ENCODE data around the gene ZEB2.

The ZEB2 gene

GRCh38 chr2:144455987-144456386, 63.9 kb downstream of the ZEB2 start:
- no CpG with 5 or more reads among the region's 3 CpGs for WGBS (ENCODE audit: extremely low coverage, insufficient coverage, insufficient read length)

GRCh38 chr2:144454466-144455287, 65.2 kb downstream of the ZEB2 start:
- no peak overlapping the region for H3K23ac ChIP-seq (ENCODE audit: low read length)

More at GRCh38 chr2:144455987-144456386, 63.9 kb downstream of the ZEB2 start:
- Histone ChIP-seq H3K4ac (ENCODE audit: low read depth, low read length) (no peak overlapping the region), H2BK120ac (ENCODE audit: insufficient read depth, low read length, poor library complexity) (no peak overlapping the region), H3K18ac (ENCODE audit: low read length) (no peak overlapping the region), H3K9me3 (ENCODE audit: insufficient read depth, low read depth, low read length) (no peaks in the 10 kb centered on the region), H3K27me3 (ENCODE audit: insufficient read depth, low read length) (no peaks in the 10 kb centered on the region), H3K14ac (ENCODE audit: low read length) (no peak overlapping the region), H3K4me2 (ENCODE audit: low read length) (no peak overlapping the region), H3K79me2 (ENCODE audit: control insufficient read depth, insufficient read depth, low read length, poor library complexity) (no peaks in the 10 kb centered on the region), H3K4me3 (ENCODE audit: low read depth, low read length) (no peak overlapping the region), H2AK5ac (ENCODE audit: low read length) (no peak overlapping the region), H2BK12ac (ENCODE audit: low read length) (no peak overlapping the region), H3K23ac (ENCODE audit: low read length) (no peak overlapping the region), H2BK5ac (ENCODE audit: low read depth, low read length, poor library complexity) (no peak overlapping the region), H4K8ac (ENCODE audit: low read depth, low read length) (no peak overlapping the region), H3K79me1 (ENCODE audit: low read length) (peaks cover 9% of the 10 kb centered on the region), H3K9ac (ENCODE audit: low read length) (no peak overlapping the region), H4K91ac (ENCODE audit: low read depth, low read length) (no peak overlapping the region), H3K27ac (ENCODE audit: low read depth, low read length) (no peak overlapping the region), H2AFZ (ENCODE audit: insufficient read depth, low read length, poor library complexity) (no peak overlapping the region), H4K12ac (ENCODE audit: low read depth, low read length) (no peak overlapping the region), H3K4me1 (ENCODE audit: control insufficient read depth in 1 of 2, insufficient read depth in 2 of 2, low read length in 2 of 2) (peaks cover 3 to 9% of the 10 kb centered on the region in 2 experiments), H3K36me3 (ENCODE audit: control insufficient read depth in 1 of 2, insufficient read depth in 2 of 2, low read length in 2 of 2) (no peaks in the 10 kb centered on the region)
- no peak for DNase-seq

GRCh38 chr2:144453486-144454158, 66.3 kb downstream of the ZEB2 start:
- H3K14ac ChIP-seq (ENCODE audit: low read length), result no peak overlapping the region
- WGBS (ENCODE audit: extremely low coverage, insufficient coverage, insufficient read length), result no CpG with 5 or more reads among the region's 5 CpGs

More at GRCh38 chr2:144454466-144455287, 65.2 kb downstream of the ZEB2 start:
- peak in 1 of 2 donors; percentile 12 for DNase-seq
- Histone ChIP-seq H3K27ac (ENCODE audit: low read depth, low read length) (no peak overlapping the region), H3K27me3 (ENCODE audit: insufficient read depth, low read length) (no peaks in the 10 kb centered on the region), H3K36me3 (ENCODE audit: control insufficient read depth in 1 of 2, insufficient read depth in 2 of 2, low read length in 2 of 2) (no peaks in the 10 kb centered on the region), H3K4me1 (ENCODE audit: control insufficient read depth in 1 of 2, insufficient read depth in 2 of 2, low read length in 2 of 2) (peaks cover 3 to 6% of the 10 kb centered on the region in 2 experiments), H3K4me3 (ENCODE audit: low read depth, low read length) (no peak overlapping the region), H3K4me2 (ENCODE audit: low read length) (no peak overlapping the region), H2BK120ac (ENCODE audit: insufficient read depth, low read length, poor library complexity) (peak overlapping the region; percentile 25), H3K9ac (ENCODE audit: low read length) (no peak overlapping the region), H2BK5ac (ENCODE audit: low read depth, low read length, poor library complexity) (no peak overlapping the region), H4K8ac (ENCODE audit: low read depth, low read length) (no peak overlapping the region), H2AFZ (ENCODE audit: insufficient read depth, low read length, poor library complexity) (no peak overlapping the region), H2BK12ac (ENCODE audit: low read length) (peak overlapping the region; percentile 60), H3K9me3 (ENCODE audit: insufficient read depth, low read depth, low read length) (no peaks in the 10 kb centered on the region), H3K18ac (ENCODE audit: low read length) (no peak overlapping the region), H3K79me1 (ENCODE audit: low read length) (peaks cover 9% of the 10 kb centered on the region), H4K91ac (ENCODE audit: low read depth, low read length) (no peak overlapping the region), H3K79me2 (ENCODE audit: control insufficient read depth, insufficient read depth, low read length, poor library complexity) (no peaks in the 10 kb centered on the region), H4K12ac (ENCODE audit: low read depth, low read length) (no peak overlapping the region), H2AK5ac (ENCODE audit: low read length) (no peak overlapping the region), H3K14ac (ENCODE audit: low read length) (no peak overlapping the region), H3K4ac (ENCODE audit: low read depth, low read length) (peak overlapping the region; percentile 12)
- WGBS (ENCODE audit: extremely low coverage, insufficient coverage, insufficient read length), result no CpG with 5 or more reads among the region's 8 CpGs

GRCh38 chr2:144452989-144453336, 67.0 kb downstream of the ZEB2 start:
- Histone ChIP-seq H3K4me2 (ENCODE audit: low read length) (no peak overlapping the region), H3K23ac (ENCODE audit: low read length) (peak overlapping the region; percentile 82), H3K4ac (ENCODE audit: low read depth, low read length) (no peak overlapping the region), H3K18ac (ENCODE audit: low read length) (no peak overlapping the region), H3K27ac (ENCODE audit: low read depth, low read length) (peak overlapping the region; percentile 77), H3K14ac (ENCODE audit: low read length) (peak overlapping the region; percentile 21), H3K79me2 (ENCODE audit: control insufficient read depth, insufficient read depth, low read length, poor library complexity) (no peaks in the 10 kb centered on the region), H2BK5ac (ENCODE audit: low read depth, low read length, poor library complexity) (peak overlapping the region; percentile 63), H3K4me3 (ENCODE audit: low read depth, low read length) (no peak overlapping the region), H4K8ac (ENCODE audit: low read depth, low read length) (peak overlapping the region; percentile 58), H3K9me3 (ENCODE audit: insufficient read depth, low read depth, low read length) (no peaks in the 10 kb centered on the region), H4K91ac (ENCODE audit: low read depth, low read length) (peak overlapping the region; percentile 91), H2AK5ac (ENCODE audit: low read length) (no peak overlapping the region), H3K9ac (ENCODE audit: low read length) (no peak overlapping the region), H3K36me3 (ENCODE audit: control insufficient read depth in 1 of 2, insufficient read depth in 2 of 2, low read length in 2 of 2) (no peaks in the 10 kb centered on the region), H2AFZ (ENCODE audit: insufficient read depth, low read length, poor library complexity) (no peak overlapping the region), H3K4me1 (ENCODE audit: control insufficient read depth in 1 of 2, insufficient read depth in 2 of 2, low read length in 2 of 2) (peaks cover 3 to 6% of the 10 kb centered on the region in 2 experiments), H3K79me1 (ENCODE audit: low read length) (peaks cover 9% of the 10 kb centered on the region), H4K12ac (ENCODE audit: low read depth, low read length) (no peak overlapping the region), H2BK120ac (ENCODE audit: insufficient read depth, low read length, poor library complexity) (peak overlapping the region; percentile 83), H3K27me3 (ENCODE audit: insufficient read depth, low read length) (no peaks in the 10 kb centered on the region), H2BK12ac (ENCODE audit: low read length) (peak overlapping the region; percentile 58)
- WGBS (ENCODE audit: extremely low coverage, insufficient coverage, insufficient read length), result no CpG with 5 or more reads among the region's 4 CpGs
- no peak for DNase-seq

More at GRCh38 chr2:144453486-144454158, 66.3 kb downstream of the ZEB2 start:
- Histone ChIP-seq H3K27me3 (ENCODE audit: insufficient read depth, low read length) (no peaks in the 10 kb centered on the region), H2AK5ac (ENCODE audit: low read length) (no peak overlapping the region), H3K18ac (ENCODE audit: low read length) (no peak overlapping the region), H2AFZ (ENCODE audit: insufficient read depth, low read length, poor library complexity) (no peak overlapping the region), H3K4me2 (ENCODE audit: low read length) (no peak overlapping the region), H2BK12ac (ENCODE audit: low read length) (peak overlapping the region; percentile 61), H2BK120ac (ENCODE audit: insufficient read depth, low read length, poor library complexity) (peak overlapping the region; percentile 38), H3K4me3 (ENCODE audit: low read depth, low read length) (no peak overlapping the region), H2BK5ac (ENCODE audit: low read depth, low read length, poor library complexity) (no peak overlapping the region), H3K36me3 (ENCODE audit: control insufficient read depth in 1 of 2, insufficient read depth in 2 of 2, low read length in 2 of 2) (no peaks in the 10 kb centered on the region), H3K4me1 (ENCODE audit: control insufficient read depth in 1 of 2, insufficient read depth in 2 of 2, low read length in 2 of 2) (peaks cover 3 to 6% of the 10 kb centered on the region in 2 experiments), H3K9me3 (ENCODE audit: insufficient read depth, low read depth, low read length) (no peaks in the 10 kb centered on the region), H3K4ac (ENCODE audit: low read depth, low read length) (no peak overlapping the region), H3K27ac (ENCODE audit: low read depth, low read length) (peak overlapping the region; percentile 77), H4K91ac (ENCODE audit: low read depth, low read length) (peak overlapping the region; percentile 91), H3K79me1 (ENCODE audit: low read length) (peaks cover 9% of the 10 kb centered on the region), H3K23ac (ENCODE audit: low read length) (no peak overlapping the region), H4K12ac (ENCODE audit: low read depth, low read length) (no peak overlapping the region), H3K79me2 (ENCODE audit: control insufficient read depth, insufficient read depth, low read length, poor library complexity) (no peaks in the 10 kb centered on the region), H3K9ac (ENCODE audit: low read length) (no peak overlapping the region), H4K8ac (ENCODE audit: low read depth, low read length) (peak overlapping the region; percentile 35)
- no peak for DNase-seq
